Endothelial cell of umbilical vein (primary cell): ENCODE measurements around the gene PPOX. TPM values are rescaled to one million over a fixed set of nuclear protein-coding genes. Genes with fewer than 3 reads are reported as not detected.

Experiments used
- BruUV-seq: library from RNA; stranded (reverse); fragments of 400-500 nt; replicated peaks from 2 replicates; lab custom pipeline; 2021; lab: Mats Ljungman, UMichigan
- CTCF ChIA-PET: fragments of 300-600, 350-600 bp; sonication (Branson Sonifier 250); formaldehyde crosslinking; loops from one replicate; lab custom pipeline; 2021; ENCODE audit warnings: antibody characterized with exemption, inconsistent platforms; lab: Charles Lee
- POLR2A ChIA-PET: fragments of 300-600, 350-600 bp; sonication (Branson Sonifier 250); formaldehyde crosslinking; loops from one replicate; lab custom pipeline; 2021; ENCODE audit warnings: antibody characterized with exemption, inconsistent platforms; lab: Charles Lee
- DNase-seq: peaks from one replicate; pipeline ENCODE4 v3.0.0-alpha.2; 2011; ENCODE audit warnings: low read depth, low spot score
- FAIRE-seq: peaks from 2 replicates; lab custom pipeline; 2011; peaks lifted over from hg19 to GRCh38; lab: Jason Lieb, UNC
- H2AFZ ChIP-seq: 2 replicates; pipeline ENCODE4 v1.6.0; 2012; ENCODE audit warnings: low read depth, low read length, control low read depth, inconsistent platforms
- H3K27ac ChIP-seq: 2 replicates; pipeline ENCODE4 v1.5.1; 2011; ENCODE audit warnings: low read depth, mild to moderate bottlenecking, control low read depth, low read length, moderate library complexity; ENCODE audit not compliant: insufficient read depth
- H3K27me3 ChIP-seq, 2 experiments: 2 replicates each; pipeline versions ENCODE4 v1.6.0 to v1.6.1; 2011; ENCODE audit warnings: low read length in 2 of 2, mixed read lengths in 1 of 2; ENCODE audit not compliant: control insufficient read depth in 2 of 2, insufficient read depth in 2 of 2
- H3K36me3 ChIP-seq, 2 experiments: 2 replicates in 1 of 2; 3 replicates in 1 of 2; pipeline ENCODE4 v1.5.1; 2011; ENCODE audit warnings: low read length in 2 of 2, mild to moderate bottlenecking in 1 of 2, moderate library complexity in 1 of 2; ENCODE audit not compliant: control insufficient read depth in 2 of 2, insufficient read depth in 2 of 2; ENCODE audit errors: extremely low read depth in 1 of 2
- H3K4me1 ChIP-seq: 3 replicates; pipeline ENCODE4 v1.5.1; 2011; ENCODE audit warnings: mild to moderate bottlenecking, low read length; ENCODE audit not compliant: control insufficient read depth, insufficient read depth; ENCODE audit errors: extremely low read depth
- H3K4me2 ChIP-seq: 2 replicates; pipeline ENCODE4 v1.6.1; 2011; ENCODE audit warnings: low read length, control low read depth, mixed read lengths; ENCODE audit not compliant: insufficient read depth
- H3K4me3 ChIP-seq, 3 experiments: fragments of 200-600 bp in 1 of 3; sonication (generic), shearing (Covaris generic) in 1 of 3; replicated peaks in 1 of 3; 2 replicates each; pipeline ENCODE4 v1.5.1; 2011 to 2016; ENCODE audit warnings: control low read depth in 3 of 3, low read length in 3 of 3, mild to moderate bottlenecking in 2 of 3, inconsistent platforms in 1 of 3, low read depth in 1 of 3, moderate library complexity in 1 of 3; ENCODE audit not compliant: insufficient read depth in 1 of 3
- H3K79me2 ChIP-seq: 2 replicates; pipeline ENCODE4 v1.6.0; 2012; ENCODE audit warnings: low read length, inconsistent platforms; ENCODE audit not compliant: control insufficient read depth, insufficient read depth
- H3K9ac ChIP-seq: replicated peaks from 2 replicates; pipeline ENCODE3; 2011; ENCODE audit warnings: low read length, control low read depth; ENCODE audit not compliant: insufficient read depth; ENCODE audit errors: extremely low read depth
- H3K9me1 ChIP-seq: replicated peaks from 3 replicates; pipeline ENCODE4 v1.6.0; 2011; ENCODE audit warnings: mild to moderate bottlenecking, low read length; ENCODE audit not compliant: control insufficient read depth, insufficient read depth; ENCODE audit errors: extremely low read depth
- H3K9me3 ChIP-seq: replicated peaks from 2 replicates; pipeline ENCODE4 v1.5.1; 2012; ENCODE audit warnings: low read length, inconsistent platforms; ENCODE audit not compliant: control insufficient read depth, insufficient read depth
- H4K20me1 ChIP-seq: replicated peaks from 2 replicates; pipeline ENCODE3; 2011; ENCODE audit warnings: mild to moderate bottlenecking, low read length; ENCODE audit not compliant: control insufficient read depth, insufficient read depth; ENCODE audit errors: extremely low read depth
- EZH2 ChIP-seq: IDR thresholded peaks from 2 replicates; pipeline ENCODE4 v1.6.1; 2012; ENCODE audit warnings: borderline replicate concordance, low read depth, mild to moderate bottlenecking, moderate library complexity, low read length, inconsistent platforms; ENCODE audit not compliant: severe bottlenecking
- FOS ChIP-seq: IDR thresholded peaks from 2 replicates; pipeline ENCODE4 v1.6.1; 2011; ENCODE audit warnings: mild to moderate bottlenecking, low read length, moderate library complexity, borderline replicate concordance; ENCODE audit not compliant: insufficient read depth
- GATA2 ChIP-seq: IDR thresholded peaks from 2 replicates; pipeline ENCODE4 v1.7.0; 2011; ENCODE audit warnings: low read depth, mild to moderate bottlenecking, moderate library complexity, mixed read lengths, low read length; ENCODE audit not compliant: insufficient read length, insufficient read depth
- JUN ChIP-seq: IDR thresholded peaks from 2 replicates; pipeline ENCODE4 v1.6.1; 2011; ENCODE audit warnings: borderline replicate concordance, low read depth; ENCODE audit not compliant: insufficient read length, insufficient read depth
- MYC ChIP-seq: IDR thresholded peaks from one replicate; pipeline ENCODE4 v1.6.1; 2011; ENCODE audit warnings: mild to moderate bottlenecking, low read depth, low read length
- POLR2A ChIP-seq: IDR thresholded peaks from 2 replicates; pipeline ENCODE4 v1.6.1; 2012; ENCODE audit warnings: low read depth, mild to moderate bottlenecking, control low read depth, low read length
- POLR2AphosphoS5 ChIP-seq: IDR thresholded peaks from 2 replicates; pipeline ENCODE4 v1.6.1; 2012; ENCODE audit warnings: low read depth, mild to moderate bottlenecking, control low read depth, low read length, moderate library complexity; ENCODE audit not compliant: insufficient read depth
- dilution Hi-C: fragments of 300-500 bp; cut with MboI; formaldehyde crosslinking; loops from one replicate; pipeline ENCODE4 v1.15.0; 2019; ENCODE audit warnings: low sequenced_read_pairs; ENCODE audit not compliant: extremely low pct_ligation_motif_present
- intact Hi-C: fragments of 100-400 bp; cut with micrococcal nuclease; formaldehyde crosslinking; loops from one replicate; pipeline ENCODE4 v1.10.0; 2022
- polyA plus RNA-seq, 4 experiments: library from polyadenylated mRNA; depleted of rRNA in 3 of 4; stranded (reverse) in 3 of 4; unstranded in 1 of 4; fragments of >200 nt; gene quantifications; 2 replicates each; pipeline versions ENCODE4 v1.2.1 to v1.2.3, GENCODE V29; 2011 to 2012; ENCODE audit warnings: missing spikeins in 1 of 4
- total RNA-seq: library from RNA; stranded (reverse); gene quantifications from 2 replicates; pipeline ENCODE4 v1.2.3, GENCODE V29; 2021
- TF ChIP-seq, protein P1 (sequence below): IDR thresholded peaks from 2 replicates; pipeline ENCODE4 v1.6.1; 2011; ENCODE audit not compliant: insufficient read depth, insufficient read length
- TF ChIP-seq, protein P2 (sequence below), 2 donors: IDR thresholded peaks; 1 replicate in 1 of 2; 2 replicates in 1 of 2; pipeline ENCODE4 v1.5.1; 2011; ENCODE audit warnings: low read length in 2 of 2, mild to moderate bottlenecking in 2 of 2, moderate library complexity in 2 of 2, control low read depth in 1 of 2, inconsistent platforms in 1 of 2, low read depth in 1 of 2; ENCODE audit not compliant: insufficient read depth in 1 of 2; ENCODE audit errors: extremely low read depth in 1 of 2

Gene PPOX
- total and polyA plus RNA-seq, 2 donors (not counting 3 experiments of a cell fraction or from before 2014, with no cell fraction given): 26.4 to 28.5 TPM

- no peak overlapping the region for H2AFZ ChIP-seq
- H3K27me3 ChIP-seq: no peaks in the 10 kb centered on the region
- H3K4me3 ChIP-seq: no peak overlapping the region
- no peak overlapping the region for H3K4me2 ChIP-seq
- peaks cover 31% of the 10 kb centered on the region for H3K79me2 ChIP-seq
- FAIRE-seq (no peak), DNase-seq (no peak)
- CTCF ChIA-PET: interaction anchor here (1.0 to 1.1 kb wide), 2 partner anchors 15 to 20 kb away, joined by 3 to 5 read pairs; no protein-coding TSS in a partner anchor
- no peaks in the 10 kb centered on the region for H4K20me1 ChIP-seq
- intact Hi-C loops (no loop called here), dilution Hi-C loops (no loop called here)
- TF ChIP-seq EZH2: no peak
- no peak for TF ChIP-seq POLR2A
- TF ChIP-seq, protein P1, sequence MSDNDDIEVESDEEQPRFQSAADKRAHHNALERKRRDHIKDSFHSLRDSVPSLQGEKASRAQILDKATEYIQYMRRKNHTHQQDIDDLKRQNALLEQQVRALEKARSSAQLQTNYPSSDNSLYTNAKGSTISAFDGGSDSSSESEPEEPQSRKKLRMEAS: no peak
- no peak for TF ChIP-seq MYC
- TF ChIP-seq JUN: no peak
- TF ChIP-seq GATA2: no peak
- TF ChIP-seq POLR2AphosphoS5: no peak
- TF ChIP-seq, protein P2, sequence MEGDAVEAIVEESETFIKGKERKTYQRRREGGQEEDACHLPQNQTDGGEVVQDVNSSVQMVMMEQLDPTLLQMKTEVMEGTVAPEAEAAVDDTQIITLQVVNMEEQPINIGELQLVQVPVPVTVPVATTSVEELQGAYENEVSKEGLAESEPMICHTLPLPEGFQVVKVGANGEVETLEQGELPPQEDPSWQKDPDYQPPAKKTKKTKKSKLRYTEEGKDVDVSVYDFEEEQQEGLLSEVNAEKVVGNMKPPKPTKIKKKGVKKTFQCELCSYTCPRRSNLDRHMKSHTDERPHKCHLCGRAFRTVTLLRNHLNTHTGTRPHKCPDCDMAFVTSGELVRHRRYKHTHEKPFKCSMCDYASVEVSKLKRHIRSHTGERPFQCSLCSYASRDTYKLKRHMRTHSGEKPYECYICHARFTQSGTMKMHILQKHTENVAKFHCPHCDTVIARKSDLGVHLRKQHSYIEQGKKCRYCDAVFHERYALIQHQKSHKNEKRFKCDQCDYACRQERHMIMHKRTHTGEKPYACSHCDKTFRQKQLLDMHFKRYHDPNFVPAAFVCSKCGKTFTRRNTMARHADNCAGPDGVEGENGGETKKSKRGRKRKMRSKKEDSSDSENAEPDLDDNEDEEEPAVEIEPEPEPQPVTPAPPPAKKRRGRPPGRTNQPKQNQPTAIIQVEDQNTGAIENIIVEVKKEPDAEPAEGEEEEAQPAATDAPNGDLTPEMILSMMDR (IDR thresholded peaks at IDR 0.05; ENCODE audit: extremely low read depth in 1 of 2, insufficient read depth in 1 of 2, low read depth in 1 of 2, low read length in 2 of 2): no peak
- TF ChIP-seq FOS: no peak
- H3K36me3 ChIP-seq: peaks cover 18 to 39% of the 10 kb centered on the region in 2 experiments
- H3K27ac ChIP-seq: no peak overlapping the region
- H3K9me1 ChIP-seq: no peaks in the 10 kb centered on the region
- peaks cover 17% of the 10 kb centered on the region for H3K4me1 ChIP-seq
- H3K9me3 ChIP-seq: no peaks in the 10 kb centered on the region
- H3K9ac ChIP-seq: no peak overlapping the region
- POLR2A ChIA-PET: interaction anchor here (0.6 kb wide), 1 partner anchor 11 kb away, joined by 7 read pairs; the partner anchor contains the start of gene DEDD
- no TSS peak for BruUV-seq
These were observed 45.1 kb upstream of the PPOX start for GRCh38 chr1:161121042-161121650.
